ENCODE data around the gene ASPA.
A peak's percentile ranks its signal among the peaks of the same experiment; 100 is the strongest.
"Not testable (repeated sequence)": the region's sequence is repeated elsewhere in the genome, so short reads cannot be mapped to it uniquely, and the experiment has no call there.

Gene ASPA

DNA sequence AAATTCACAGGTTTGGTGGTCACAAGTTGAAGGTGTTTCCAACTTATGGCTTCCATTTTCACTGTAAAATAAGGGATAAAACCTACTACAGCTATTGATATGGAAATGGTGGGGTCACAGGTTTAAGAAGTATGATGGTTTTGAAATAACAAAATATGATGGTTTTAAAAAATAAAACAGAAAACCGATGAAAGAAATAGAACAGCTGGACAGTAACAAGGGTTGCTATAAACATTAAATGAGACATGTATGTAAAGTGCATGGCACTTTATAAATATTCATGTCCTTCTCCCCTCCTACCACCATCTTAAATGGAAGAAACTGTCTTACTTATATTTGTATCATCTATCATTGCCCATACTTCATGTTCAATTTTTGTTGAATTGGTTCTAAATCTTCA is 31.3 kb downstream of the ASPA start:
- Histone ChIP-seq H3K36me3 (ENCODE audit: control insufficient read depth, insufficient read depth, low read length) (no peaks in the 10 kb centered on the region), H3K27ac (ENCODE audit: low read depth, low read length) (no peak overlapping the region), H3K4me3 (ENCODE audit: low read depth, low read length) (no peak overlapping the region), H3K4me1 (ENCODE audit: control insufficient read depth, insufficient read depth, low read length) (peaks cover 20% of the 10 kb centered on the region), H3K9me3 (ENCODE audit: control insufficient read depth, insufficient read depth, low read length) (no peaks in the 10 kb centered on the region), H3K27me3 (ENCODE audit: control insufficient read depth, insufficient read depth, low read length) (peaks cover 10% of the 10 kb centered on the region; the same call in 1 of the 2 replicates), H3K9ac (ENCODE audit: low read depth, low read length) (no peak overlapping the region)

DNA sequence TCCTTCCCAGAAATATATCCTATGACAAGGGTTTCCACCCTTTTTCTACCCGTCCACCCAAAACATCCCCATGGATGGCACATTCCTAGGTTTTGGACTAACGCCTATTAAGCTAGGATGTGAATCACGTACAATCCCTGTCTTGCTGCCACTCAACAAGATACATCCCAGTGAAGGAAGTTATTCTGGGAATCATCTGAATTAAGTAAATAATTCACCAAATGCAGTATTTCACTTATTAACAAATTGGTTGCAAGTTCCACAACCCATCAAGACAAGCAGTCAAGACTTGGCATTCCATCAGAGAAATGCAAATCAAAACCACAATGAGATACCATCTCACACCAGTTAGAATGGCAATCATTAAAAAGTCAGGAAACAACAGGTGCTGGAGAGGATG is 32.1 kb downstream of the ASPA start:
- H3K9ac ChIP-seq (ENCODE audit: low read depth, low read length) = no peak overlapping the region
- H3K4me3 ChIP-seq (ENCODE audit: low read depth, low read length) = no peak overlapping the region
- no peaks in the 10 kb centered on the region for H3K36me3 ChIP-seq (ENCODE audit: control insufficient read depth, insufficient read depth, low read length)
- H3K4me1 ChIP-seq (ENCODE audit: control insufficient read depth, insufficient read depth, low read length) = peaks cover 28% of the 10 kb centered on the region
- H3K27me3 ChIP-seq (ENCODE audit: control insufficient read depth, insufficient read depth, low read length) = peaks cover 12% of the 10 kb centered on the region; the same call in 1 of the 2 replicates
- H3K9me3 ChIP-seq (ENCODE audit: control insufficient read depth, insufficient read depth, low read length) = no peaks in the 10 kb centered on the region
- no peak overlapping the region for H3K27ac ChIP-seq (ENCODE audit: low read depth, low read length)

DNA sequence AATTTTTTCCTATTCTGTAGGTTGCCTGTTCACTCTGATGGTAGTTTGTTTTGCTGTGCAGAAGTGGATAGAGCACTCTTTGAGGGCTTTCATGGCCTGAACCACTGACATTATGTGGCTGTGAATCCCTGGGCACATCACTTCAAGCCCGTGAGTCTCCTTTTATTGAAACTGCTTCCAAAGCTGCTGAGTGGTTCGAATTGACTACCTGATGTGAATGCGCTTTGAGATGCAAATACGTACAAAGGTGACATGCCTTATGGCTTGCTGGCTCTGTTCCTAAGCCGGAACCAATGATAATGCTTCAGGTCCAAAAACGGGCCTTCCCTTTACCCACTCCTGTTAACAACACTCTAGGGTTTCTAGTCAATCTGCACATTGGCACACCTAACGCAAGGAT is 34.3 kb downstream of the ASPA start:
- Histone ChIP-seq H3K9ac (ENCODE audit: low read depth, low read length) (no peak overlapping the region), H3K4me1 (ENCODE audit: control insufficient read depth, insufficient read depth, low read length) (peaks cover 37% of the 10 kb centered on the region), H3K36me3 (ENCODE audit: control insufficient read depth, insufficient read depth, low read length) (no peaks in the 10 kb centered on the region), H3K9me3 (ENCODE audit: control insufficient read depth, insufficient read depth, low read length) (no peaks in the 10 kb centered on the region), H3K27me3 (ENCODE audit: control insufficient read depth, insufficient read depth, low read length) (peaks cover 12% of the 10 kb centered on the region; the same call in 1 of the 2 replicates), H3K27ac (ENCODE audit: low read depth, low read length) (no peak overlapping the region), H3K4me3 (ENCODE audit: low read depth, low read length) (no peak overlapping the region)

DNA sequence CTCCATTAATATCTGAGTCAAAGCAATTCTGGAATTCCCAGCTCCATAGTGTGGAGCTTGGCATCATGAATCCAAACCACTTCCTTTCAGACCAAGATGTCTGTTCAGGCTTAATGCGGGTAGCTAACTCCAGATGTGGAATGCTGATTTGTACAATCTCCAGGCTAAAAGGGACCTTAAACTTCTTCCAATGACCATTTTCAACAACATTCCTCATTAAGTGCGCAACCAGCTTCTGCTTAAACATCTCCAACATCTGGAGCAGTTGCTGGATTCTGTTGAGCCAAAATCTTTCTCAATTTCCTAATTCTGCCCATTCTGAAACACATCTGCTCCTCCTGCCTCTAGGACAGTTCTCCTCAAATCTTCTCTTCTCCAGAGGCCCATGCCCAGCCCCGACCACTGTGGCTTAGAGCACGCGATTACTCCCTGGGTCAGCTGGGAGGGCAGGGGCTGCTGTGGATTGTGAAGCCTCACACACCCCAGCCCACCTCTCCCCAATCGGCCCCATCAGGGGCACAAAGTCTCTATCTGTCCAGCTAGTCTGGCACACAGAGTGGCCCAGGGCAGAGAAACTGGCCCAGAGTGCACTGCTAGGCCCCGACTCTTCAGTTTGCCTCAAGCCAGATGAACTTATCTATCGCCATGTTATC is 36.2 kb downstream of the ASPA start:
- no peak overlapping the region for H3K4me3 ChIP-seq (ENCODE audit: low read depth, low read length)
- H3K9ac ChIP-seq (ENCODE audit: low read depth, low read length) = no peak overlapping the region
- no peak overlapping the region for H3K27ac ChIP-seq (ENCODE audit: low read depth, low read length)
- no peaks in the 10 kb centered on the region for H3K9me3 ChIP-seq (ENCODE audit: control insufficient read depth, insufficient read depth, low read length)
- peaks cover 37% of the 10 kb centered on the region for H3K4me1 ChIP-seq (ENCODE audit: control insufficient read depth, insufficient read depth, low read length)
- peaks cover 12% of the 10 kb centered on the region; the same call in 1 of the 2 replicates for H3K27me3 ChIP-seq (ENCODE audit: control insufficient read depth, insufficient read depth, low read length)
- H3K36me3 ChIP-seq (ENCODE audit: control insufficient read depth, insufficient read depth, low read length) = no peaks in the 10 kb centered on the region

DNA sequence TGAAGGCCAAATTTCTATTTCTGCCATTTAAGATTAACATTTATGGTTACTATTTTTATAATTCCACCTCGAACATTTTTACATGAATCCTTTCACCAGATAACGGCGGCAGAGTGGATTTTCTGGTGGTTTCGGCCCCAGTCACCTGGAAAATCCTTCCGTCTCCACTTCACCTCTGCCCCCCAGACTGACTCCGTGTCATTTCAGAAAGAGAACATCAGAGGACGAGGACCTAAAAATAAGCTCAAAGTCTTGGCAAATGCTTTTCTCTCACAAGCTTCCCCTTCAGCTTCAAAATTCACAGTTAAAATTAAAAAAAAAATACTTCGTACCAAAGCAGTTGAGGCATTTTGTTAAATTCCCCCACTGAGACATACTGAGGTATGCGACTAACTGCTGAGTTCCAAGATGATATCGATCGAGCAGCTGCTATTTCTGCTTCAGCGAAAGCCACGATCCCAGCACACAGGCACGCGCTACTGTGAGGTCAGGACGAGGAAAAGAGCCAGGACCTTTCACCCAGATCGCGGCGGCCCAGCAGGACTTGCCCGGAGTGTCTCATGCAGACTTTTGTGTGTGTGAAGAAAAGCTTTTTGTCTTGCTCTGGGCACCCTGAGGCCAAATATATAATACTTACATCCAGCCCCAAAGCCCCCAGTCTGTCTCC is 36.8 kb downstream of the ASPA start:
- no peak overlapping the region for H3K4me3 ChIP-seq (ENCODE audit: low read depth, low read length)
- no peaks in the 10 kb centered on the region for H3K9me3 ChIP-seq (ENCODE audit: control insufficient read depth, insufficient read depth, low read length)
- no peaks in the 10 kb centered on the region for H3K36me3 ChIP-seq (ENCODE audit: control insufficient read depth, insufficient read depth, low read length)
- H3K27me3 ChIP-seq (ENCODE audit: control insufficient read depth, insufficient read depth, low read length) = peaks cover 12% of the 10 kb centered on the region; the same call in 1 of the 2 replicates
- no peak overlapping the region for H3K9ac ChIP-seq (ENCODE audit: low read depth, low read length)
- H3K4me1 ChIP-seq (ENCODE audit: control insufficient read depth, insufficient read depth, low read length) = peaks cover 37% of the 10 kb centered on the region
- peak overlapping the region; percentile 69 for H3K27ac ChIP-seq (ENCODE audit: low read depth, low read length)

DNA sequence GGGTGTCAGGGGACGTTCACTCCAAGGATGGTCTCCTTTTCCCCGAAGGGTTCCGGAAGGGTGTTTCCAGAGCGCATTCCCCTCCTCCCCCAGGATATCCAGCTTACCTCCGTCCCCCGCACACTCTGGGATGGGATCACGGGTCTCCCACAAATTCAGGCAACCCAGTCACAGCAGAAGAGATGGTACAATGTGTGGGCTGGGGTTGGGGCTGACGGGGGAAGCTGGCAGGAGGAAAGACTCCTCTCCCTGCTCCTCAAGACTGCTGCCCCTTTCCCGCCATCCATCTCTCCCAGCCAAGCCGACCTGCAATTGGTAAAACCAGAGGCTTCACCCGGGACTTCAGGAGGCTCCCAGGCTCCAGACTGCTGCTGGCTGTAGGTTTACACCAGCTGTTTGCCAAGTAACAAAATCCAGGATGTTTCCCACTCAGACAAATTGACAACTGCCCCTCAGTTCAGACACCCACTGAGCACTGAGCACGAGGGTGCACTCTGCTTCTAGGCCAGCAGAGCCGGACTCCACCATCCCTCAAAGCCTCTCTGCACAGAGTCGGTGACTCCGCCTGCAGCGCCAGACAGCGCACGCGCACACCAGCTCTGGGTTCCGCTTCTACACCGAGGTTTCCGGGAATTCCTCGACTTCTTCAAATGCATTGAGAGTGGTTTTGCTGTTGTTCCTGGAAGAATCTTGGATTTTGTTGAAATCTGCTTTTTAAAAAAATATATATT is 37.7 kb downstream of the ASPA start:
- no peaks in the 10 kb centered on the region for H3K36me3 ChIP-seq (ENCODE audit: control insufficient read depth, insufficient read depth, low read length)
- H3K4me1 ChIP-seq (ENCODE audit: control insufficient read depth, insufficient read depth, low read length) = peaks cover 37% of the 10 kb centered on the region
- no peak overlapping the region for H3K4me3 ChIP-seq (ENCODE audit: low read depth, low read length)
- H3K27ac ChIP-seq (ENCODE audit: low read depth, low read length) = peak overlapping the region; percentile 69
- H3K9ac ChIP-seq (ENCODE audit: low read depth, low read length) = no peak overlapping the region
- peaks cover 12% of the 10 kb centered on the region; the same call in 1 of the 2 replicates for H3K27me3 ChIP-seq (ENCODE audit: control insufficient read depth, insufficient read depth, low read length)
- no peaks in the 10 kb centered on the region for H3K9me3 ChIP-seq (ENCODE audit: control insufficient read depth, insufficient read depth, low read length)

DNA sequence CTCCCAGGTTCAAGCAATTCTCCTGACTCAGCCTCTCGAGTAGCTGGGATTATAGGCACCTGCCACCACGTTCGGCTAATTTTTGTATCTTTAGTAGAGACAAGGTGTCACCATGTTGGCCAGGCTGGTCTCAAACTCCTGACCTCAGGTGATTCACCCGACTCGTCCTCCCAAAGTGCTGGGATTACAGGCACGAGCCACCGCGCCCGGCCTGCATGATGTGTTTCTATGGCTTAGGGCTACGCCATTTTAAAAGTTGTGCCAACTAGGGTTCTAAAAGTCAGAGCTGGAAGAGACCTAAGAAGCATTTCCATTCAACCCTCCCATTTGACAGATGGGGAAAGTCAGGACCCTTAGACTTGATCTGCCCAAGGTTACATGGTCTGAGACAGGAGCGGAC is 38.4 kb downstream of the ASPA start:
- H3K4me1 ChIP-seq (ENCODE audit: control insufficient read depth, insufficient read depth, low read length) = peaks cover 37% of the 10 kb centered on the region
- H3K36me3 ChIP-seq (ENCODE audit: control insufficient read depth, insufficient read depth, low read length); H3K27ac ChIP-seq (ENCODE audit: low read depth, low read length); H3K4me3 ChIP-seq (ENCODE audit: low read depth, low read length); H3K9me3 ChIP-seq (ENCODE audit: control insufficient read depth, insufficient read depth, low read length); H3K9ac ChIP-seq (ENCODE audit: low read depth, low read length): not testable (repeated sequence)
- peaks cover 12% of the 10 kb centered on the region; the same call in 1 of the 2 replicates for H3K27me3 ChIP-seq (ENCODE audit: control insufficient read depth, insufficient read depth, low read length)

DNA sequence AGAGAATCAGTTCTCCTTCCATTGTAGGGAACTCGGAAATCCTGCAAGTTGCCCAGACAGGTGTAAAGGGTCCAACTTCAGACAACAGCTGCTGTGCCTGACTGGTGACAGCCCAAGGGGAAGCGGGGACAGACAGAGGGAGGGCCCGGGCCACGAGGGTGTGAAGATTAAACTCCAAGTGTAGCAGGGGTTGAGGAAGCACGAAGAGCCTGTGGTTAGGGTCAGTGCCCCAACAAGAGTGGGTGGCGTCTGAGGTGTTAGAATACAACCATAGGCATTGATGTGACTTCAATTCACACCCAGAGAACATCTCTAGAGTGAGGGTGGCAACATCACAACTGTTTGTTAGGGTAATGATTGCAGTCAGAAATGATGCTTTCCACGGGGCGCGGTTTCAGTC is 39.1 kb downstream of the ASPA start:
- no peaks in the 10 kb centered on the region for H3K36me3 ChIP-seq (ENCODE audit: control insufficient read depth, insufficient read depth, low read length)
- H3K9ac ChIP-seq (ENCODE audit: low read depth, low read length) = no peak overlapping the region
- H3K27ac ChIP-seq (ENCODE audit: low read depth, low read length) = no peak overlapping the region
- peaks cover 36% of the 10 kb centered on the region for H3K4me1 ChIP-seq (ENCODE audit: control insufficient read depth, insufficient read depth, low read length)
- H3K27me3 ChIP-seq (ENCODE audit: control insufficient read depth, insufficient read depth, low read length) = peaks cover 12% of the 10 kb centered on the region; the same call in 1 of the 2 replicates
- no peaks in the 10 kb centered on the region for H3K9me3 ChIP-seq (ENCODE audit: control insufficient read depth, insufficient read depth, low read length)
- no peak overlapping the region for H3K4me3 ChIP-seq (ENCODE audit: low read depth, low read length)

DNA sequence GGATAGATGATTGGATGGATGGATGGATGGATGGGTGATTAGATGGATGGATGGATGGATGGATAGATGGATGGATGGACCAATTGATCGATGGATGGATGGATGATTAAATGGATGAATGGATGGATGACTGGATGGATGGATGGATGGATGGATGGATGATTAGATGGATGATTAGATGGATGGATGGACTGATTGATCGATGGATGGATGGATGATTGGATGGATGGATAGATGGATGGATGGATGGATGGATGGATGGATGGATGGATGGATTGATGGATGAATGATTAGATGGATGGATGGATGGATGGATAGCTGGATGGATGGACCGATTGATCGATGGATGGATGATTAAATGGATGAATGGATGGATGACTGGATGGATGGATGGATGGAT is 43.7 kb downstream of the ASPA start:
- H3K9ac ChIP-seq (ENCODE audit: low read depth, low read length); H3K4me3 ChIP-seq (ENCODE audit: low read depth, low read length); H3K27ac ChIP-seq (ENCODE audit: low read depth, low read length); H3K9me3 ChIP-seq (ENCODE audit: control insufficient read depth, insufficient read depth, low read length); H3K36me3 ChIP-seq (ENCODE audit: control insufficient read depth, insufficient read depth, low read length); H3K27me3 ChIP-seq (ENCODE audit: control insufficient read depth, insufficient read depth, low read length); H3K4me1 ChIP-seq (ENCODE audit: control insufficient read depth, insufficient read depth, low read length): not testable (repeated sequence)

DNA sequence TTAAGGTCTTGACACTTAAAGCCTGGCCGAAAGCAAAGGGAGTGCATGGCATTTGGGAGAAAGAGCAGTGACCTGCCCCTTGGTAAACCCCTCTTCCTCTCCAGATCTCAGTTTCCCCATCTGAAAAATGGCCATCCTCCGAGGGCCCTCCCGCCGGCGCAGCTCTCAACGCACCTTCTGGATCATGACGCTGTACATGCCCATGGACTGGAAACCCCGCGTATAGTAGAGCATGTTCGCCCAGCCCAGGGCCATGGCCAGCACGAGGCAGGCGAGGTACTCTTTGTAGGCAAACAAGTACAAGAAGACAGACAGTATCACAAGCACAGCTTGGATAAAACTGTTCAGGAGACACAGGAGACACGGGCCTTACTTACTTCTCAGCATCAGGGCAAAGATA is 48.2 kb downstream of the ASPA start:
- Histone ChIP-seq H3K9me3 (ENCODE audit: control insufficient read depth, insufficient read depth, low read length) (no peaks in the 10 kb centered on the region), H3K4me1 (ENCODE audit: control insufficient read depth, insufficient read depth, low read length) (no peaks in the 10 kb centered on the region), H3K27me3 (ENCODE audit: control insufficient read depth, insufficient read depth, low read length) (no peaks in the 10 kb centered on the region), H3K9ac (ENCODE audit: low read depth, low read length) (no peak overlapping the region), H3K27ac (ENCODE audit: low read depth, low read length) (no peak overlapping the region), H3K4me3 (ENCODE audit: low read depth, low read length) (no peak overlapping the region), H3K36me3 (ENCODE audit: control insufficient read depth, insufficient read depth, low read length) (no peaks in the 10 kb centered on the region)

DNA sequence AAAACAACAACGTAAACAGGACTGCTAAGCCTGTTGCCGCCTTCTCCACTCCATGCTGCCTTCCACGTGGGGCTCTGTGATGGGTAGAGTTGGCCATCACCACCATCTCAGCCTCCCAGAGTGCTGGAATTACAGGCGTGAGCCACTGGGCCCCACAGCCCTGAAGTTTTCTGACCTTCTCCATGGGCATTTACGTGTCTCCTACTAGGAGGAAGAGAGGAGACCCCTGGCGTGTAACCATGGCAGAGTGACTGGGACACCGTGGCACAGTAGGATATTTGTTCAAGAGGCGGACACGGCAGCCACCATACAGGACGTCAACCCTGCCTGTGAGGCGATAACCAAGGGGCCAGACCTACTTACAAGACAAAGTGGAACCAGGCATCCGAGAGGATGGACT is 50.7 kb downstream of the ASPA start:
- Histone ChIP-seq H3K9me3 (ENCODE audit: control insufficient read depth, insufficient read depth, low read length) (no peaks in the 10 kb centered on the region), H3K4me3 (ENCODE audit: low read depth, low read length) (no peak overlapping the region), H3K9ac (ENCODE audit: low read depth, low read length) (no peak overlapping the region), H3K4me1 (ENCODE audit: control insufficient read depth, insufficient read depth, low read length) (peaks cover 7% of the 10 kb centered on the region; the same call in 1 of the 2 replicates), H3K27me3 (ENCODE audit: control insufficient read depth, insufficient read depth, low read length) (no peaks in the 10 kb centered on the region), H3K27ac (ENCODE audit: low read depth, low read length) (no peak overlapping the region), H3K36me3 (ENCODE audit: control insufficient read depth, insufficient read depth, low read length) (no peaks in the 10 kb centered on the region)

All from HUES48 (cell line).